Panc1 (cell line): ENCODE measurements around the gene THOC7. TPM values are rescaled to one million over a fixed set of nuclear protein-coding genes. Genes with fewer than 3 reads are reported as not detected.

ENCODE experiments used
- ATAC-seq: fragments of 200-7000 bp; cut with Tn5 transposase; 2 replicates; pipeline ENCODE4 v1.9.1; 2020; ENCODE audit warnings: mild to moderate bottlenecking, moderate library complexity
- BruUV-seq: library from RNA; stranded (reverse); fragments of 400-500 nt; replicated peaks from 2 replicates; lab custom pipeline; 2021; lab: Mats Ljungman, UMichigan
- CTCF ChIA-PET: fragments of 300-600 bp; sonication (Branson Sonifier 250); formaldehyde crosslinking; loops from one replicate; lab custom pipeline; 2022; ENCODE audit warnings: antibody characterized with exemption; lab: Charles Lee
- POLR2A ChIA-PET: fragments of 300-600 bp; sonication (Branson Sonifier 250); formaldehyde crosslinking; loops from one replicate; lab custom pipeline; 2022; ENCODE audit warnings: antibody characterized with exemption; lab: Charles Lee
- DNase-seq: peaks from one replicate; pipeline ENCODE4 v3.0.0-alpha.2; 2010; ENCODE audit warnings: low read depth, low spot score
- H3K27ac ChIP-seq: 2 replicates; pipeline ENCODE4 v1.5.1; 2011; ENCODE audit warnings: mild to moderate bottlenecking, low read length, inconsistent platforms
- H3K27me3 ChIP-seq: fragments of 200-500 bp; sonication (Bioruptor generic); 2 replicates; pipeline ENCODE4 v1.6.0; 2014; ENCODE audit warnings: low read length, inconsistent platforms; ENCODE audit not compliant: control insufficient read depth, insufficient read depth
- H3K36me3 ChIP-seq: fragments of 200-500 bp; sonication (Bioruptor generic); 2 replicates; pipeline ENCODE4 v1.5.1; 2014; ENCODE audit warnings: inconsistent platforms, mild to moderate bottlenecking, low read length, moderate library complexity; ENCODE audit not compliant: control insufficient read depth, insufficient read depth
- H3K4me1 ChIP-seq: 2 replicates; pipeline ENCODE4 v1.5.1; 2011; ENCODE audit warnings: inconsistent platforms, mild to moderate bottlenecking, low read length, moderate library complexity; ENCODE audit not compliant: control insufficient read depth, insufficient read depth
- H3K4me3 ChIP-seq, 2 experiments: 2 replicates each; pipeline ENCODE4 v1.5.1; 2011 to 2012; ENCODE audit warnings: low read depth in 2 of 2, low read length in 2 of 2, mild to moderate bottlenecking in 2 of 2, inconsistent platforms in 1 of 2, moderate library complexity in 1 of 2
- H3K9me3 ChIP-seq: fragments of 200-500 bp; sonication (Bioruptor generic); 2 replicates; pipeline ENCODE4 v1.5.1; 2014; ENCODE audit warnings: low read depth, mild to moderate bottlenecking, inconsistent platforms, low read length, moderate library complexity; ENCODE audit not compliant: control insufficient read depth, insufficient read depth
- POLR2AphosphoS5 ChIP-seq: IDR thresholded peaks from 2 replicates; pipeline ENCODE4 v1.6.1; 2012; ENCODE audit warnings: mild to moderate bottlenecking, low read depth, low read length, moderate library complexity
- SIN3A ChIP-seq: IDR thresholded peaks from 2 replicates; pipeline ENCODE4 v1.6.1; 2012; ENCODE audit warnings: low read depth, mild to moderate bottlenecking, low read length, moderate library complexity, borderline replicate concordance; ENCODE audit not compliant: insufficient read depth
- TCF7L2 ChIP-seq: IDR thresholded peaks from 2 replicates; pipeline ENCODE4 v1.6.1; 2011; ENCODE audit warnings: mild to moderate bottlenecking, low read depth, low read length, inconsistent platforms
- in situ Hi-C: cut with HindIII; loops from 2 replicates; pipeline ENCODE4 v1.10.0; 2016; ENCODE audit warnings: low sequenced_read_pairs, low pct_unique_long_range_greater_than_20kb
- intact Hi-C: fragments of 100-400 bp; cut with micrococcal nuclease; formaldehyde crosslinking; loops from one replicate; pipeline ENCODE4 v1.10.0; 2022; ENCODE audit not compliant: unreplicated experiment
- total RNA-seq: library from RNA; stranded (reverse); gene quantifications from one replicate; pipeline ENCODE4 v1.2.1, GENCODE V29; 2021; ENCODE audit not compliant: unreplicated experiment
- TF ChIP-seq, protein P1 (sequence below): fragments of 450-650 bp; IDR thresholded peaks from 2 replicates; pipeline ENCODE4 v1.5.1; 2017; ENCODE audit warnings: mild to moderate bottlenecking
- TF ChIP-seq, protein P2 (sequence below), 2 experiments: IDR thresholded peaks; 2 replicates each; pipeline ENCODE4 v1.6.1; 2011 to 2012; ENCODE audit warnings: low read depth in 2 of 2, control low read depth in 1 of 2, low read length in 1 of 2, mild to moderate bottlenecking in 1 of 2, moderate library complexity in 1 of 2; ENCODE audit not compliant: insufficient read depth in 1 of 2

The THOC7 gene
- total RNA-seq, 1 experiment from 2014 or later, result 64.3 TPM

DNA sequence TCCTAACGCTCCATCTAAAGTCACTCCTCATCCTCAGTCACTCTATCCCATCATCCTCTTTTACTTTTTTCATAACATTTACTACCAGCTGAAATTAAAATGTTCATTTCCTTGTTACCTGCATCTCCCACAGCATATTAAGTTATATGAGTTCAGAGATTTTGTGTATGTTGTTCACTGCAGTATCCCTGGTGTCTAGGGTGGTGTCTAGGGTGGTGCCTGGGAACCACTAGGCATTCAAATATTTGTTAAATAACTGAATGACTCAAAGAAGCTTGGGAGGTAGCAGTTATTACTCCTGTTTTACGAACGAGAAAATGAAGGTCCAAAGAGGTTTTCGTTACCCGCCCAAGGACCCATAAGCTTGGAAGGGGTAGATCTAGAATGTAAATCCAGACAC lies 46.4 kb downstream of the THOC7 start:
- intact Hi-C loops, result no loop called here
- ATAC-seq (no peak), DNase-seq (no peak)
- no peaks in the 10 kb centered on the region for H3K9me3 ChIP-seq
- ChIA-PET CTCF (interaction anchor here (0.7 to 2.4 kb wide), 2 partner anchors 466 to 468 kb away, joined by 6 to 13 read pairs; no protein-coding TSS in a partner anchor), POLR2A (no interaction called here)
- BruUV-seq, result no TSS peak
- no peak for TF ChIP-seq TCF7L2
- TF ChIP-seq, protein P1, sequence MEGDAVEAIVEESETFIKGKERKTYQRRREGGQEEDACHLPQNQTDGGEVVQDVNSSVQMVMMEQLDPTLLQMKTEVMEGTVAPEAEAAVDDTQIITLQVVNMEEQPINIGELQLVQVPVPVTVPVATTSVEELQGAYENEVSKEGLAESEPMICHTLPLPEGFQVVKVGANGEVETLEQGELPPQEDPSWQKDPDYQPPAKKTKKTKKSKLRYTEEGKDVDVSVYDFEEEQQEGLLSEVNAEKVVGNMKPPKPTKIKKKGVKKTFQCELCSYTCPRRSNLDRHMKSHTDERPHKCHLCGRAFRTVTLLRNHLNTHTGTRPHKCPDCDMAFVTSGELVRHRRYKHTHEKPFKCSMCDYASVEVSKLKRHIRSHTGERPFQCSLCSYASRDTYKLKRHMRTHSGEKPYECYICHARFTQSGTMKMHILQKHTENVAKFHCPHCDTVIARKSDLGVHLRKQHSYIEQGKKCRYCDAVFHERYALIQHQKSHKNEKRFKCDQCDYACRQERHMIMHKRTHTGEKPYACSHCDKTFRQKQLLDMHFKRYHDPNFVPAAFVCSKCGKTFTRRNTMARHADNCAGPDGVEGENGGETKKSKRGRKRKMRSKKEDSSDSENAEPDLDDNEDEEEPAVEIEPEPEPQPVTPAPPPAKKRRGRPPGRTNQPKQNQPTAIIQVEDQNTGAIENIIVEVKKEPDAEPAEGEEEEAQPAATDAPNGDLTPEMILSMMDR, result no peak
- TF ChIP-seq POLR2AphosphoS5, result no peak
- TF ChIP-seq, protein P2, sequence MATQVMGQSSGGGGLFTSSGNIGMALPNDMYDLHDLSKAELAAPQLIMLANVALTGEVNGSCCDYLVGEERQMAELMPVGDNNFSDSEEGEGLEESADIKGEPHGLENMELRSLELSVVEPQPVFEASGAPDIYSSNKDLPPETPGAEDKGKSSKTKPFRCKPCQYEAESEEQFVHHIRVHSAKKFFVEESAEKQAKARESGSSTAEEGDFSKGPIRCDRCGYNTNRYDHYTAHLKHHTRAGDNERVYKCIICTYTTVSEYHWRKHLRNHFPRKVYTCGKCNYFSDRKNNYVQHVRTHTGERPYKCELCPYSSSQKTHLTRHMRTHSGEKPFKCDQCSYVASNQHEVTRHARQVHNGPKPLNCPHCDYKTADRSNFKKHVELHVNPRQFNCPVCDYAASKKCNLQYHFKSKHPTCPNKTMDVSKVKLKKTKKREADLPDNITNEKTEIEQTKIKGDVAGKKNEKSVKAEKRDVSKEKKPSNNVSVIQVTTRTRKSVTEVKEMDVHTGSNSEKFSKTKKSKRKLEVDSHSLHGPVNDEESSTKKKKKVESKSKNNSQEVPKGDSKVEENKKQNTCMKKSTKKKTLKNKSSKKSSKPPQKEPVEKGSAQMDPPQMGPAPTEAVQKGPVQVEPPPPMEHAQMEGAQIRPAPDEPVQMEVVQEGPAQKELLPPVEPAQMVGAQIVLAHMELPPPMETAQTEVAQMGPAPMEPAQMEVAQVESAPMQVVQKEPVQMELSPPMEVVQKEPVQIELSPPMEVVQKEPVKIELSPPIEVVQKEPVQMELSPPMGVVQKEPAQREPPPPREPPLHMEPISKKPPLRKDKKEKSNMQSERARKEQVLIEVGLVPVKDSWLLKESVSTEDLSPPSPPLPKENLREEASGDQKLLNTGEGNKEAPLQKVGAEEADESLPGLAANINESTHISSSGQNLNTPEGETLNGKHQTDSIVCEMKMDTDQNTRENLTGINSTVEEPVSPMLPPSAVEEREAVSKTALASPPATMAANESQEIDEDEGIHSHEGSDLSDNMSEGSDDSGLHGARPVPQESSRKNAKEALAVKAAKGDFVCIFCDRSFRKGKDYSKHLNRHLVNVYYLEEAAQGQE (IDR thresholded peaks at IDR 0.05; ENCODE audit: insufficient read depth in 1 of 2, low read depth in 2 of 2, low read length in 1 of 2), result no peak
- TF ChIP-seq SIN3A, result no peak
- in situ Hi-C loops, result no loop called here
- H3K4me3 ChIP-seq, result no peak overlapping the region
- H3K4me1 ChIP-seq, result no peaks in the 10 kb centered on the region
- H3K27me3 ChIP-seq, result no peaks in the 10 kb centered on the region
- H3K36me3 ChIP-seq, result no peaks in the 10 kb centered on the region
- no peak overlapping the region for H3K27ac ChIP-seq

DNA sequence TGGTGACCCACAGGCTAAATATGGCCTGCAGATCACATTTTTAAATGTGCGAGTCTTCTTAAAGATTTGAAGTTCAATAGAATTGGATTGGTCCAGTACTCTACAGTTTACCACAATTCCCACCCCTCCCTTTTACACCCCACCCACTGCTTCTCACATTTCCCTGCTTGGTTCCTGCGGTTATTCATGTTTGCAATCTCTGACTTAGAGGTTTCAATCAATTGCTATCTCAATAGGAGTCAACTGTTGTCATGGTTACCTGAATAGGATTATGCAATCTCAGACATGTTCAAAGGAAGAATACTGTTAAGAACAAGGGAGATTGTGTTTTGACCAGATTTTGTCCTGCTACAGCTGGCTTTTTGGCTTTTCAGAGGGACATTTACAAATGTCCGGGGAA lies 49.4 kb downstream of the THOC7 start:
- POLR2A ChIA-PET, result no interaction called here
- Histone ChIP-seq H3K9me3 (no peaks in the 10 kb centered on the region), H3K4me3 (no peak overlapping the region), H3K27me3 (no peaks in the 10 kb centered on the region), H3K36me3 (no peaks in the 10 kb centered on the region), H3K27ac (no peak overlapping the region), H3K4me1 (no peaks in the 10 kb centered on the region)
- ATAC-seq (no peak), DNase-seq (no peak)
- in situ Hi-C loops, result no loop called here
- intact Hi-C loops, result no loop called here
- no TSS peak for BruUV-seq
- CTCF ChIA-PET, result no interaction called here
- TF ChIP-seq, protein P1, result no peak
- TF ChIP-seq TCF7L2 (no peak), SIN3A (no peak), POLR2AphosphoS5 (no peak)
- TF ChIP-seq, protein P2 (IDR thresholded peaks at IDR 0.05; ENCODE audit: insufficient read depth in 1 of 2, low read depth in 2 of 2, low read length in 1 of 2), result no peak
